Nephron progenitor cell (in vitro differentiated cells): ENCODE measurements around the gene AAK1.

Source experiments
- DNase-seq: peaks from one replicate; pipeline ENCODE4 v3.0.0; 2021
- H3K27ac Mint-ChIP-seq: 2 replicates; pipeline ENCODE4 v1.8.0; 2021; ENCODE audit warnings: mild to moderate bottlenecking, moderate library complexity, mixed read lengths
- H3K27me3 Mint-ChIP-seq: 2 replicates; pipeline ENCODE4 v1.8.0; 2021; ENCODE audit warnings: mild to moderate bottlenecking, low read depth, mixed read lengths; ENCODE audit not compliant: poor library complexity
- H3K36me3 Mint-ChIP-seq: 2 replicates; pipeline ENCODE4 v1.8.0; 2021; ENCODE audit warnings: low read depth, mixed read lengths
- H3K4me1 Mint-ChIP-seq: 2 replicates; pipeline ENCODE4 v1.8.0; 2021; ENCODE audit warnings: mixed read lengths
- H3K4me3 Mint-ChIP-seq: 2 replicates; pipeline ENCODE4 v1.8.0; 2021; ENCODE audit warnings: mild to moderate bottlenecking, moderate library complexity, mixed read lengths
- H3K9me3 Mint-ChIP-seq: 2 replicates; pipeline ENCODE4 v1.8.0; 2021; ENCODE audit warnings: mild to moderate bottlenecking, moderate library complexity, mixed read lengths
- CTCF ChIP-seq: fragments of 200-600 bp; sonication (generic); IDR thresholded peaks from 2 replicates; pipeline ENCODE4 v1.5.0; 2021; ENCODE audit warnings: antibody characterized with exemption

The AAK1 gene

GRCh38 chr2:69546646-69547045 is 96.9 kb downstream of the AAK1 start:
- H3K27me3 Mint-ChIP-seq, result no peaks in the 10 kb centered on the region
- no peak for TF ChIP-seq CTCF
- no peak for DNase-seq
- H3K4me1 Mint-ChIP-seq, result no peaks in the 10 kb centered on the region
- no peak overlapping the region for H3K27ac Mint-ChIP-seq
- no peak overlapping the region for H3K4me3 Mint-ChIP-seq
- peaks cover 57% of the 10 kb centered on the region for H3K36me3 Mint-ChIP-seq
- peaks cover 34% of the 10 kb centered on the region for H3K9me3 Mint-ChIP-seq

DNA sequence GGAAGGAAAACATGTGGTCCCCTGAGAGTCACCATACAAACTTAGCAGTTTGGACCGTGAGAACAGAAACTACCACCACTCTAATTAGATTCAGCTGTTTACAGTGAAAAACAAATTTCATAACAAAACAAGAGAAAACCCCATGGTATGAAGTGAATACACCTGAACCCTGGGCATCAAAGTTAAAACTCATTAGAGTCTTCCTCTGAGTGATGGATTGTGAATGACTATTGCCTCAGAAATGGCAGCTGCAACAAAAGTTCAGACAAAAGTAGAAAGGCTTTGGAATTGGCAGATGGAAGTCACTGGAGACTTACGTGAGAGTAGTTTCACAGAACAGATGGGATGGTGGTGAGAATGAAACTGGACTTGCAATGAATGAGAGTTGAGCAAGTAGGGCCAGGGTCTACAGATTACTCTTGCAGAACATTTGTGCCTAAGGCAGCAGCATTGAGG is 98.0 kb downstream of the AAK1 start:
- H3K9me3 Mint-ChIP-seq, result peaks cover 39% of the 10 kb centered on the region
- H3K36me3 Mint-ChIP-seq, result peaks cover 64% of the 10 kb centered on the region
- DNase-seq, result no peak
- no peak for TF ChIP-seq CTCF
- H3K4me1 Mint-ChIP-seq, result no peaks in the 10 kb centered on the region
- H3K4me3 Mint-ChIP-seq, result no peak overlapping the region
- no peak overlapping the region for H3K27ac Mint-ChIP-seq
- no peaks in the 10 kb centered on the region for H3K27me3 Mint-ChIP-seq

DNA sequence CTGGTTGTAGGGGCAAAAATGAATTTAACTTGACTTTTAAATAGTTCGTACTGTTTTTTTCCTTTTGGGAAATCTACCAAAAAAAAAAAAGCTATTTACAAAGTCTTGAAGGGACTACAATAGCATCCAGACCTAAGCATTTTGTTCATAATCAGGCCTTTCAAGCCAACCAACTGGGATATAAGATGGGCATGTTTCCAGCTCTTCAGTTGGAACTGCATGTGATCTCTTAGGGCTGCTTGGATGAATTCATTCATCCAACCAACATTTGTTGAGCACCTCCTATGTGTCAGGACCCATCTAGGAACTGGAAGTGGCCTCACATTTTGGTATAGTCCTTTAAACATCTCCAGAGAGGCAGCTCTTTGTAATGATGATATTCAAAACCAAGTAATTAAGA is 98.6 kb downstream of the AAK1 start:
- H3K27me3 Mint-ChIP-seq, result no peaks in the 10 kb centered on the region

GRCh38 chr2:69539549-69539908 is 104.0 kb downstream of the AAK1 start:
- no peak for DNase-seq
- Mint-ChIP-seq H3K4me1 (peaks cover 10% of the 10 kb centered on the region), H3K4me3 (no peak overlapping the region), H3K27ac (peak overlapping the region; percentile 1), H3K36me3 (peaks cover 36% of the 10 kb centered on the region), H3K27me3 (no peaks in the 10 kb centered on the region), H3K9me3 (peaks cover 4% of the 10 kb centered on the region)
- TF ChIP-seq CTCF, result no peak

More for the DNA sequence above, 98.6 kb downstream of the AAK1 start:
- Mint-ChIP-seq H3K36me3 (peaks cover 65% of the 10 kb centered on the region), H3K4me1 (no peaks in the 10 kb centered on the region), H3K4me3 (no peak overlapping the region), H3K27ac (no peak overlapping the region), H3K9me3 (peaks cover 39% of the 10 kb centered on the region)
- DNase-seq, result no peak
- no peak for TF ChIP-seq CTCF

DNA sequence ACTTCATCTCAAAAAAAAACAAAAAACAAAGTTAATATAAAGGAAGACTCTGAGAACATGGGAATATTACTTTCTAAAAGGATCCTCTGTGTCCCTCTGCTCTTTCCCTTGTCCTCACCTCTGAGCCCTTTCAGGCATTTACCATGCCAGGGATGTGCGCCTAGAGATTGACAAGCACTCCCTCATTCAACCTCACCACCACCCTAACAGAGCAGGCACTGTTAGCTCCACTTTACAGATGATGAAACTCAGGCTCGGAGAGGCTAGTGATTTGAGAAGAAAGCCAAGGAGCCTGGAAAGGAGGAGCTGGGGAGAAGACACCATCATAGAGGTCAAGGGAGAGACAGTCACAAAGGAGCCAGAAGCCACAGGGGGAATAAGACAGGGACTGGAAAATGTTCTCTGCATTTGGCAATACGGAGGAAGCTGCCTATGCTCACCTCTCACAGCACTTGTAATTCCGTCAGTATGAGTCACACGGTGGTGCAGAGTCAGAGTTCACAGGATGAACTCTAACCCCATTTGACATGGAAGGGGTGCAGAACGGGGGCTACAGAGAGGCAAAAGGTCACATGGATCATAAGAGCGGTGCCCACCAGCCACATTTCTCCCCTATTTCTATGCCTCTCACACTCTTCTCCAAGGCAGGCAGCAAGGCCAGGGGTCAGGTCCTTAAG is 104.5 kb downstream of the AAK1 start:
- Mint-ChIP-seq H3K27ac (peak overlapping the region; percentile 47), H3K27me3 (no peaks in the 10 kb centered on the region), H3K36me3 (peaks cover 36% of the 10 kb centered on the region), H3K4me3 (no peak overlapping the region), H3K4me1 (peaks cover 10% of the 10 kb centered on the region), H3K9me3 (peaks cover 4% of the 10 kb centered on the region)
- no peak for DNase-seq
- no peak for TF ChIP-seq CTCF

DNA sequence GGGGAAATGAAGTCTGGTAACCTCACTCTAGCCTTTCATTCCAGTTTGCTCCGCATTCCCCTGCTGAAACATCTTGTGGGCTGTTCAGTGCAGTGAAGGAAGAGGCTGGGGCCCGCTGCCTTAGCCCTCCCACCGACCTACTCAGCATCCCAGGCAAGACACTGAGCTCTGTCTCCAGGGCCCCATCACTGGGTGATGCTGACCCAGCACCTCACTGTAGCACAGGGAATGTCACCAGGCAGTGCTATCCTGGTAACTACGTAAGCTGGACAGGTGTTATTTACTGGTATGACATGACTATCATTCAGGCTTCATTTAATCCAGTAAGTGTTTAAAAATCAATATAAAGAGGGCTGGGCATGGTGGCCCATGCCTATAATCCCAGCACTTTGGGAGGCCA is 105.3 kb downstream of the AAK1 start:
- peaks cover 41% of the 10 kb centered on the region for H3K36me3 Mint-ChIP-seq
- DNase-seq, result no peak
- peaks cover 10% of the 10 kb centered on the region for H3K4me1 Mint-ChIP-seq
- H3K4me3 Mint-ChIP-seq, result no peak overlapping the region
- H3K27me3 Mint-ChIP-seq, result no peaks in the 10 kb centered on the region
- TF ChIP-seq CTCF, result no peak
- H3K27ac Mint-ChIP-seq, result no peak overlapping the region
- H3K9me3 Mint-ChIP-seq, result peaks cover 7% of the 10 kb centered on the region
